ENCODE results near the gene PIGT.

GRCh38 chr20:45450097-45450818, 34.3 kb downstream of the PIGT start:
- no peak for TF ChIP-seq POLR2A (IDR thresholded peaks at IDR 0.05; ENCODE audit: low read depth, low read length)
- no peak for TF ChIP-seq POLR2AphosphoS5 (IDR thresholded peaks at IDR 0.05; ENCODE audit: low read depth, low read length)
- peak; percentile 62 for TF ChIP-seq SPI1 (IDR thresholded peaks at IDR 0.05; ENCODE audit: low read depth, low read length)
- no peak for TF ChIP-seq PAX5 (IDR thresholded peaks at IDR 0.05; ENCODE audit: insufficient read depth, low read length, severe bottlenecking)

Measured in GM12891 (cell line).